Activated naive CD4-positive, alpha-beta T cell treated with anti-CD3 and anti-CD28 coated beads for 36 hours (primary cell): ENCODE measurements around the gene WIPF3. TPM values are rescaled to one million over a fixed set of nuclear protein-coding genes. Genes with fewer than 3 reads are reported as not detected.
A peak's percentile ranks its signal among the peaks of the same experiment; 100 is the strongest.

Source experiments
- CTCF ChIA-PET: fragments of 350-600 bp; sonication (Branson Sonifier 250); formaldehyde crosslinking; loops from one replicate; lab custom pipeline; 2021; ENCODE audit warnings: antibody characterized with exemption; lab: Charles Lee
- DNase-seq: peaks from one replicate; pipeline ENCODE4 v3.0.0-alpha.2; 2020
- H3K27ac Mint-ChIP-seq: one replicate; pipeline ENCODE4 v1.8.0; 2021; ENCODE audit warnings: mild to moderate bottlenecking, mixed read lengths
- H3K27me3 Mint-ChIP-seq: one replicate; pipeline ENCODE4 v1.8.0; 2021; ENCODE audit warnings: low read depth, mixed read lengths
- H3K36me3 Mint-ChIP-seq: one replicate; pipeline ENCODE4 v1.8.0; 2021; ENCODE audit warnings: low read depth, mixed read lengths
- H3K4me1 Mint-ChIP-seq: one replicate; pipeline ENCODE4 v1.8.0; 2021; ENCODE audit warnings: low read depth, mixed read lengths
- H3K4me3 Mint-ChIP-seq: one replicate; pipeline ENCODE4 v1.8.0; 2021; ENCODE audit warnings: mild to moderate bottlenecking, moderate library complexity, mixed read lengths
- H3K9me3 Mint-ChIP-seq: one replicate; pipeline ENCODE4 v1.8.0; 2021; ENCODE audit warnings: mixed read lengths
- intact Hi-C: fragments of 100-400 bp; cut with micrococcal nuclease; formaldehyde crosslinking; loops from one replicate; pipeline ENCODE4 v1.15.1; 2023
- total RNA-seq, 2 experiments: library from RNA; stranded (reverse); gene quantifications; one replicate each; pipeline ENCODE4 v1.2.3, GENCODE V29; 2021

WIPF3 gene
- total RNA-seq, 2 experiments from 2014 or later: not detected

DNA sequence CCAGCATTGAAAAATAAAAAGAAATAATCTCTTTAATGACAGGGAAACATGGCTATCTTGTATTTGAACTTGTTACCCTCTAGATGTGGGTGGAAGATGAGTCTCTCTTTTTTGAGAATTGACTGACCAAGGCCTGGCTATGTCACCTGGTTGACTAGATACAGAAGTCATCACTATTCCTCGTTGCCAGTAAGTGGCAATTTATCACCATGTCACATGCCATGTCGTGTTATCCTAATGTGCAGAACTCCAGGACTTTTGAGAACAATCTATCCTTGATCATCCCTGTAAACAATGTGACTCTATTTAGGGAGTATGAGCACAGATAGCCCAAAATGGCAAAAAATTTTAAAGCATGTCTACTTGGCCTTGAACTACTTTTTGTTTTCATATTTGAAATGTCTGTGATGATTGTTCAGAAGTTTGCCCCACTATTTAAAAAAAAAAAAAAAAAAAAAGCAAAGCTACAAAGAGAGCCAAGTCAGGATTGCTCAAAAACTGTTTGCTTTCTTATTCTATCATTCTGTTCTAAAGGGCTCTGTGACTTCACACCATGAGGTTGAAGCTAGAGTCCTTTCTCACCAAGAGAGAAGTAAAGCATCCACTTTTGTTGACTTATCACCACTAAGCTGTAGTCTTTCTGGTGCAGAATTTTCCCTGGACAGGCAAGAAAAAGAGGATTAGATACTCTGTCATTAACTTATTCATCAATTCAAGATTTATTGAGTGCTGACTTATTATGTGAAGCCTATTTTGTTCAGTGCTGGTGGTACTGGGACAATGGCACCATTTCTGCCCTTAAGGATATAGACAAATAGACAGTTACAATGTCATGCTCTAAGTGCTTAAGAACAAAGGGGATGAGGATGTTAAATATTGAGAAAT lies 10.4 kb upstream of the WIPF3 start:
- H3K36me3 Mint-ChIP-seq: no peaks in the 10 kb centered on the region
- CTCF ChIA-PET: no interaction called here
- no peak for DNase-seq
- intact Hi-C loops: no loop called here
- H3K9me3 Mint-ChIP-seq: no peaks in the 10 kb centered on the region
- no peak overlapping the region for H3K27ac Mint-ChIP-seq
- no peaks in the 10 kb centered on the region for H3K4me1 Mint-ChIP-seq
- H3K4me3 Mint-ChIP-seq: no peak overlapping the region
- H3K27me3 Mint-ChIP-seq: peaks cover 7% of the 10 kb centered on the region

DNA sequence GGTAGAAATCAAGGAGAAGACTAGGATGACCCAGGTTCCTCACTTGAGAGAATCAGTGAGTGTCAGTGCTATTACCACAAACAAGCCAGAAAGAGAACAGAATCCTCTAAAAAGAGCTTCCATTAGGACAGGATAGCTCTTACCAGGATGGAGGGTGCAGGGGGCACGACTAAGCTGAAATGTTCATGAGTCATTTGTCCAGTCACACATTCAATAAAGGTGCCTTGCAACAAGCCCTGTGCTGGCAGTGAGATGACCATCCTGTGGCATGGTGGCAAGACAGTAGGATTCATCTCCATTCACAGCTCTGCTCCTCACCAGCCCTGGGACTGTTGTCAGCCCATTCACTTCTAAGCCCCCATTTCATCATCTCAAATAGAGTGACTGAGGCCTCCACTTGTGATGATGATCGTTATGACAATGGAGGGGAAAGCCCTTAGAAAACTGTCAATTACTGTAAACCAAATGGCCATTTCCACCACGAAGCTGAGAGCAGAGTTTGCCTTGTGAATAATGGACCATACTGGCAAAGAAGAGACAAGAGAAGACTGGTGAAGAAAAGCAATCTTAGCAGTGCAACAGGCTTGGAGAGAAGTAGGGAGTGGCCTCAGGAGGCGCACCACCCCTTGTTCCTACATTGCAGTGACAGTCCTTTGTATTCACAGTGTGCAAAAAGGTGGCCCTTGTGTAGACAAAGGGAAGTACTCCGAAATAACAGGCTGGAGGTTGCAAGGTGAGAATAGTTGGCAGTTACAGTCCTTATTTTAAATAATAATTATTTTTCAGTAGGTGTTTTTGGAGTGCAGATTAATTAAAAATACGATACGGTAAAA lies 9.0 kb upstream of the WIPF3 start:
- no peak for DNase-seq
- intact Hi-C loops: no loop called here
- no peaks in the 10 kb centered on the region for H3K9me3 Mint-ChIP-seq
- peaks cover 21% of the 10 kb centered on the region for H3K27me3 Mint-ChIP-seq
- H3K4me1 Mint-ChIP-seq: no peaks in the 10 kb centered on the region
- CTCF ChIA-PET: interaction anchor here (0.6 kb wide), 1 partner anchor 209 kb away, joined by 4 read pairs; no protein-coding TSS in a partner anchor
- no peak overlapping the region for H3K4me3 Mint-ChIP-seq
- H3K27ac Mint-ChIP-seq: no peak overlapping the region
- H3K36me3 Mint-ChIP-seq: no peaks in the 10 kb centered on the region

GRCh38 chr7:29798422-29798821 lies 7.9 kb upstream of the WIPF3 start:
- no peaks in the 10 kb centered on the region for H3K36me3 Mint-ChIP-seq
- peaks cover 29% of the 10 kb centered on the region for H3K27me3 Mint-ChIP-seq
- no peak overlapping the region for H3K27ac Mint-ChIP-seq
- CTCF ChIA-PET: no interaction called here
- no peak for DNase-seq
- intact Hi-C loops: no loop called here
- H3K4me3 Mint-ChIP-seq: no peak overlapping the region
- no peaks in the 10 kb centered on the region for H3K4me1 Mint-ChIP-seq
- H3K9me3 Mint-ChIP-seq: no peaks in the 10 kb centered on the region

GRCh38 chr7:29801929-29802328 lies 4.4 kb upstream of the WIPF3 start:
- no peaks in the 10 kb centered on the region for H3K9me3 Mint-ChIP-seq
- no peaks in the 10 kb centered on the region for H3K36me3 Mint-ChIP-seq
- no peak for DNase-seq
- intact Hi-C loops: no loop called here
- no peak overlapping the region for H3K27ac Mint-ChIP-seq
- H3K4me3 Mint-ChIP-seq: no peak overlapping the region
- peaks cover 53% of the 10 kb centered on the region for H3K27me3 Mint-ChIP-seq
- H3K4me1 Mint-ChIP-seq: peaks cover 1% of the 10 kb centered on the region
- CTCF ChIA-PET: no interaction called here

- CTCF ChIA-PET: no interaction called here
- H3K4me1 Mint-ChIP-seq: peaks cover 6% of the 10 kb centered on the region
- H3K36me3 Mint-ChIP-seq: no peaks in the 10 kb centered on the region
- no peak overlapping the region for H3K4me3 Mint-ChIP-seq
- no peaks in the 10 kb centered on the region for H3K9me3 Mint-ChIP-seq
- no peak overlapping the region for H3K27ac Mint-ChIP-seq
- DNase-seq: no peak
- intact Hi-C loops: no loop called here
- peaks cover 71% of the 10 kb centered on the region for H3K27me3 Mint-ChIP-seq
These were observed 1.3 kb upstream of the WIPF3 start for GRCh38 chr7:29805031-29805430.

DNA sequence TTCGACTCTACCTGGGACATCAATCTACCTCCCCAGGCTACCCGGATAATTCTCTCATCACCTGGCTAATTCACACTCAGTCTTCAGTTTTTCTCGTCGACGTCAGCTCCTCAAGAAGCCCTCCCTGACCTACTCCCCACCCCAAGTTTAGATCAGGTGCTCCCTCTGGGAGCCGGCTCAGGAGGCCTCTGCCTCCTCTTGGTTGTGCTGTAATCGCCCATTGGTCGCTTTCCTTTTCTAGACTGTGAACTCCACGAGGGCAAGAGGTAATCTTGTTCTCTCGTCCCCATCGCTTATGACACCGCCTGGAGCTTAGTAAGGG lies 461 bp upstream of the WIPF3 start:
- Mint-ChIP-seq H3K4me3 (no peak overlapping the region), H3K4me1 (peaks cover 6% of the 10 kb centered on the region), H3K27ac (no peak overlapping the region), H3K36me3 (no peaks in the 10 kb centered on the region), H3K9me3 (no peaks in the 10 kb centered on the region), H3K27me3 (peaks cover 73% of the 10 kb centered on the region)
- intact Hi-C loops: no loop called here
- no peak for DNase-seq
- CTCF ChIA-PET: interaction anchor here (0.6 to 0.9 kb wide), 3 partner anchors 115 to 167 kb away, joined by 3 read pairs; no protein-coding TSS in a partner anchor

- Mint-ChIP-seq H3K27me3 (peaks cover 62% of the 10 kb centered on the region), H3K36me3 (no peaks in the 10 kb centered on the region), H3K4me1 (peaks cover 6% of the 10 kb centered on the region), H3K27ac (no peak overlapping the region), H3K4me3 (peak overlapping the region; percentile 15), H3K9me3 (no peaks in the 10 kb centered on the region)
- DNase-seq: no peak
- intact Hi-C loops: no loop called here
- CTCF ChIA-PET: no interaction called here
These were observed 910 bp downstream of the WIPF3 start for GRCh38 chr7:29806995-29807841.

- Mint-ChIP-seq H3K4me1 (peaks cover 6% of the 10 kb centered on the region), H3K36me3 (no peaks in the 10 kb centered on the region), H3K4me3 (no peak overlapping the region), H3K9me3 (no peaks in the 10 kb centered on the region), H3K27me3 (peaks cover 59% of the 10 kb centered on the region), H3K27ac (no peak overlapping the region)
- no peak for DNase-seq
- CTCF ChIA-PET: no interaction called here
- intact Hi-C loops: no loop called here
These were observed 1.9 kb downstream of the WIPF3 start for GRCh38 chr7:29808075-29808801.

GRCh38 chr7:29809533-29810155 lies 3.3 kb downstream of the WIPF3 start:
- Mint-ChIP-seq H3K4me1 (peaks cover 6% of the 10 kb centered on the region), H3K9me3 (no peaks in the 10 kb centered on the region), H3K27ac (no peak overlapping the region), H3K27me3 (peaks cover 57% of the 10 kb centered on the region), H3K36me3 (no peaks in the 10 kb centered on the region), H3K4me3 (no peak overlapping the region)
- intact Hi-C loops: no loop called here
- DNase-seq: no peak
- CTCF ChIA-PET: no interaction called here

DNA sequence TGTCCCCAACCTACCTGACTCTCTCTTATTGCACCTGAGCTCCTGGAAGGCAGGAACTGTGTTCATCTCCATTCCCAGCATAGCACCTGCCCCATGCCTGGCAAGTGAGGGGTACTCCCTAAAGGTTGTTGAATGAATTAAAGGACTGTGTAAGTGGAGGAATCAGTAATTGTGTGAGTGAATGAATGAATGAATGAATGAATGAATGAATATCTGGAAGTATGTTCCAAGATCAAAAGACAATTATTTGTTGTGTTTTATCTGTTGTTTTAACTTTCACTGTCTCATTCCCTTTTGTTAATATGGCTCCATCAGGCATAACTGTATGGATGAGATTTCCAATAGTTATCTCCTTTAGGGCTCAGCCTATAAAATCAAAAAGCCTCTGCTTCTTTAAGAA lies 4.0 kb downstream of the WIPF3 start:
- CTCF ChIA-PET: no interaction called here
- Mint-ChIP-seq H3K9me3 (no peaks in the 10 kb centered on the region), H3K4me1 (peaks cover 6% of the 10 kb centered on the region), H3K27me3 (peaks cover 50% of the 10 kb centered on the region), H3K36me3 (no peaks in the 10 kb centered on the region), H3K27ac (no peak overlapping the region), H3K4me3 (no peak overlapping the region)
- intact Hi-C loops: no loop called here
- no peak for DNase-seq

GRCh38 chr7:29810813-29811482 lies 4.6 kb downstream of the WIPF3 start:
- Mint-ChIP-seq H3K27me3 (peaks cover 44% of the 10 kb centered on the region), H3K27ac (no peak overlapping the region), H3K36me3 (no peaks in the 10 kb centered on the region), H3K4me3 (no peak overlapping the region), H3K9me3 (no peaks in the 10 kb centered on the region), H3K4me1 (peaks cover 6% of the 10 kb centered on the region)
- CTCF ChIA-PET: no interaction called here
- intact Hi-C loops: no loop called here
- DNase-seq: no peak
